Measurements from ENCODE around the gene SMC1A.

GRCh38 chrX:53347948-53348347 is 74.5 kb downstream of the SMC1A start:
- no peak for TF ChIP-seq CTCF (IDR thresholded peaks at IDR 0.05; ENCODE audit: low read length)
- TF ChIP-seq EZH2phosphoT487 (IDR thresholded peaks at IDR 0.05; ENCODE audit: low read length), result no peak
- no peak for TF ChIP-seq EZH2 (optimal IDR thresholded peaks at IDR 0.05; ENCODE audit: low read depth, low read length)

All from MM.1S (cell line).